ENCODE results near the gene SMARCAD1.

GRCh38 chr4:94334476-94334875 lies 126.8 kb downstream of the SMARCAD1 start:
- no peak for TF ChIP-seq CTCF (IDR thresholded peaks at IDR 0.05)
- TF ChIP-seq POLR2AphosphoS5 (IDR thresholded peaks at IDR 0.05): no peak
- no peak for TF ChIP-seq EP300 (IDR thresholded peaks at IDR 0.05; ENCODE audit: low read depth)

All from transverse colon (tissue), 4 donors.